Measurements from ENCODE around the gene NLGN3. TPM values are rescaled to one million over a fixed set of nuclear protein-coding genes. Genes with fewer than 3 reads are reported as not detected.

The NLGN3 gene
- polyA plus RNA-seq (2013, experiment 1 of 2): 11.4 TPM
- polyA plus RNA-seq (2013, experiment 2 of 2): 11.5 TPM

DNA sequence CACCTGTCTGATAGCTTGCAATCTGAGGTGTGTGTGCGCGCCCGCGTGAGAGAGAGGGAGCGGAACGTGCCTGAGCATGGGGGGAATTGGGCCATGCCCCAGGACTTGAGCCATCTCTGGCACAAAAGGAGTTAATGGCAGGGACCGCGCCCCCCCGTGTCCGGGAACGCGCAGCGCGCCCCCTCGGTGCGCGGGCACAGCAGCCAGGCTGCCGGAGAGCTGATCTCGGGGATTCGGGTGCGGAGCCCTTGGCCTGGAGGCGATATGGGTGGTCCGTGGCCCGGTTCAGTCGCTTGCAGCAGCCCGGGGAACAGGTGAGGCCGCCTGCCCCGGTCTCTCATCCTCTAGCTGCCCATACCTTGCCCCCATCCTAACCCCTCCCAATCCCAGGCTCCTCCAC is at the start of gene NLGN3:
TSS of gene NLGN3 (plus strand) at position 191 of the 400 bp plus-strand sequence. CDS start 2,909 bp downstream, outside the sequence.
- Histone ChIP-seq H3K4me3 (ENCODE audit: low read length) (peak within 1 kb of the TSS; percentile 67), H3K27me3 (ENCODE audit: insufficient read depth, low read length) (no peaks in the 10 kb centered on the region), H3K27ac (ENCODE audit: low read depth, low read length) (no peak within 1 kb of the TSS), H3K9me3 (ENCODE audit: insufficient read depth, low read depth, low read length) (no peaks in the 10 kb centered on the region), H3K4me1 (ENCODE audit: insufficient read depth, low read length) (peaks cover 16% of the 10 kb centered on the region; the same call in 1 of the 2 replicates), H3K9ac (ENCODE audit: low read depth, low read length) (0 out of 2 replicates have a peak within 1 kb of the TSS, but pooled peaks have one; percentile 36), H3K36me3 (ENCODE audit: insufficient read depth, low read length) (peaks cover 11% of the 10 kb centered on the region; the same call in 1 of the 2 replicates)
- WGBS: 2% methylated on average over 28 of the region's 28 CpGs

DNA sequence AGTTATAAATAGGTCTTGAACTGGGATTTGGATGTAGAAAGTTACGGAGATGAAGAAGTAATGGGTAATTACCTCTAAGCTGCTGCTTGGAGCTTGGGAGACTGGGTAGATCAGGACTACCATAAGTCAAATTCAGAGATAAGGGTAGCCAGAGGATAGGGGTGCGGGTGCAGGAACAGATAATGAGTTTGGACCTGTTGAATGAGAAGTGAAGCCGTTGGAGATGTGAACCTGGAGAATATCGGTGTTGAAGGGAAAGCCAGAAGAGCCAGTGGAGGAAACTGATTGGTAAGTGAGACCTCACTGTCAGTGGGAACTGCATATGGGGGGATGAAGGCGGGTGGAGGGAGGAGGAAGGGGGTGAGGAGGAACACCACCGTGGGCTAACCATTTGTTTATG is 49.6 kb upstream of the NLGN3 start:
- H3K9ac ChIP-seq (ENCODE audit: low read depth, low read length): peak overlapping the region; percentile 50; the same call in 1 of the 2 replicates
- H3K27ac ChIP-seq (ENCODE audit: low read depth, low read length): no peak overlapping the region

DNA sequence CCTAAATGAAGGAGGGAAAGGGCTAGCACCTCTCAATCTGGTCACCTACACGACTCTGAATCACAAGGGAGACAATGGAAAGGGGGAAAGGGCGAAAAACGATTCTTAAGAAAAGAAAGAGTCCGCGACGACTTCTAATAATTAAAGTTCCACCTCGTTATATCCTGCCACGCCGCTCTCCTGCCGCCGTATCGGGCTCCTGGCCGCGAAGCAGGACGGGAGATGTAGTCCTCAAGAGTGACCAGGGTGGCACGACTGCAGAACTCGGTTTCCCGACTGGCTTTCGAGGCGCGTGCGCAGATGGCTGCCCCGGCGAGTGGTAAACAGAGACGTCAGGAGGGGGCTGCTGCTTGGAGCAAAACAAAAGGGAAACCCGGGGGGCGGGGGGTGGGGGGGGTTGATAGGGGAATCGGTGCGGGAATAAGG is 49.1 kb upstream of the NLGN3 start, which contains the start of gene FOXO4:
TSS of gene FOXO4 (plus strand) at position 297 of the 426 bp plus-strand sequence. CDS start 678 bp downstream, outside the sequence.
- under 1% methylated on average over 26 of the region's 29 CpGs for WGBS
- Histone ChIP-seq H3K9ac (ENCODE audit: low read depth, low read length) (peak within 1 kb of the TSS; percentile 50), H3K27ac (ENCODE audit: low read depth, low read length) (no peak within 1 kb of the TSS; the same call in 1 of the 2 replicates), H3K27me3 (ENCODE audit: insufficient read depth, low read length) (peaks cover 35% of the 10 kb centered on the region), H3K4me3 (ENCODE audit: low read length) (peak within 1 kb of the TSS; percentile 71), H3K36me3 (ENCODE audit: insufficient read depth, low read length) (no peaks in the 10 kb centered on the region), H3K4me1 (ENCODE audit: insufficient read depth, low read length) (peaks cover 6% of the 10 kb centered on the region; the same call in 1 of the 2 replicates), H3K9me3 (ENCODE audit: insufficient read depth, low read depth, low read length) (no peaks in the 10 kb centered on the region)

More for the DNA sequence above, 49.6 kb upstream of the NLGN3 start:
- Histone ChIP-seq H3K4me3 (ENCODE audit: low read length) (peak overlapping the region; percentile 71), H3K27me3 (ENCODE audit: insufficient read depth, low read length) (peaks cover 32% of the 10 kb centered on the region), H3K4me1 (ENCODE audit: insufficient read depth, low read length) (peaks cover 6% of the 10 kb centered on the region; the same call in 1 of the 2 replicates), H3K9me3 (ENCODE audit: insufficient read depth, low read depth, low read length) (no peaks in the 10 kb centered on the region), H3K36me3 (ENCODE audit: insufficient read depth, low read length) (no peaks in the 10 kb centered on the region)
- 42% methylated on average over 4 of the region's 6 CpGs for WGBS

DNA sequence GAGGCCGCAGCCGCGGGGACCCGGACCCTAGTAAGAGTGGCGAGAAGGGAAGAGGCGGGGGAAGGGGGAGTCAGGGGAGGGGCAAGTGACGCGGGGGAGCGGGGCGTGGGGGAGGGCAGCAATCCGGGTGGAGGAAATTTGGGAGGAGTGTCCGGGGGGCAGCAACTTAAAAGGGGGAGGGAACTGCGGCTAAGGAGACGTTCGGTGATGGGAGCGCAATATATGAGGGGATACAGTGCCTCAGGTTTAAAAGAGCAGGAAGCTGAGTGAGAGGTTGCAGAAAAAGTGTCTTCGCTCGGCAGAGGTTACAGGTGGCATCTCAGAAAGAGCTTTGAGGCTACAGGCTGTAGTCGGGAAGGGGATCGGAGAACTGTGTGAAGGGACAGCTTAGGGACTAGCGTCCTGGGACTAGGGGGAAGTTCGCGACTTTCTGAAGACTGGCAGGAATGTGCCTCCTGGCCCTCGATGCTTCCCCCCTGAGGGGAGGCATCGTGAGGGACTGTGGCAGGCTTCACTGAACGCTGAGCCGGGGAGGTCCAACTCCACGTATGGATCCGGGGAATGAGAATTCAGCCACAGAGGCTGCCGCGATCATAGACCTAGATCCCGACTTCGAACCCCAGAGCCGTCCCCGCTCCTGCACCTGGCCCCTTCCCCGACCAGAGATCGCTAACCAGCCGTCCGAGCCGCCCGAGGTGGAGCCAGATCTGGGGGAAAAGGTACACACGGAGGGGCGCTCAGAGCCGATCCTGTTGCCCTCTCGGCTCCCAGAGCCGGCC is 48.5 kb upstream of the NLGN3 start:
- no peaks in the 10 kb centered on the region for H3K36me3 ChIP-seq (ENCODE audit: insufficient read depth, low read length)
- H3K9ac ChIP-seq (ENCODE audit: low read depth, low read length): peak overlapping the region; percentile 50; the same call in 1 of the 2 replicates
- peaks cover 6% of the 10 kb centered on the region; the same call in 1 of the 2 replicates for H3K4me1 ChIP-seq (ENCODE audit: insufficient read depth, low read length)
- no peaks in the 10 kb centered on the region for H3K9me3 ChIP-seq (ENCODE audit: insufficient read depth, low read depth, low read length)
- peak overlapping the region; percentile 71 for H3K4me3 ChIP-seq (ENCODE audit: low read length)
- WGBS: under 1% methylated on average over 46 of the region's 46 CpGs
- peaks cover 41% of the 10 kb centered on the region for H3K27me3 ChIP-seq (ENCODE audit: insufficient read depth, low read length)
- H3K27ac ChIP-seq (ENCODE audit: low read depth, low read length): no peak overlapping the region; the same call in 1 of the 2 replicates

DNA sequence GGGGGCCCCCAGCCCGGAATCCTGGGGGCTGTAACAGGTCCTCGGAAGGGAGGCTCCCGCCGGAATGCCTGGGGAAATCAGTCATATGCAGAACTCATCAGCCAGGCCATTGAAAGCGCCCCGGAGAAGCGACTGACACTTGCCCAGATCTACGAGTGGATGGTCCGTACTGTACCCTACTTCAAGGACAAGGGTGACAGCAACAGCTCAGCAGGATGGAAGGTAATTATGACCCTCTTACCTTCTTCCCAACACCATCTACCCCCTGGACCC is 47.9 kb upstream of the NLGN3 start:
- H3K27me3 ChIP-seq (ENCODE audit: insufficient read depth, low read length): peaks cover 45% of the 10 kb centered on the region
- WGBS: 2% methylated on average over 9 of the region's 9 CpGs
- H3K9me3 ChIP-seq (ENCODE audit: insufficient read depth, low read depth, low read length): no peaks in the 10 kb centered on the region
- H3K4me1 ChIP-seq (ENCODE audit: insufficient read depth, low read length): peaks cover 6% of the 10 kb centered on the region
- peak overlapping the region; percentile 71 for H3K4me3 ChIP-seq (ENCODE audit: low read length)
- H3K36me3 ChIP-seq (ENCODE audit: insufficient read depth, low read length): no peaks in the 10 kb centered on the region
- no peak overlapping the region for H3K27ac ChIP-seq (ENCODE audit: low read depth, low read length)
- peak overlapping the region; percentile 50; the same call in 1 of the 2 replicates for H3K9ac ChIP-seq (ENCODE audit: low read depth, low read length)

DNA sequence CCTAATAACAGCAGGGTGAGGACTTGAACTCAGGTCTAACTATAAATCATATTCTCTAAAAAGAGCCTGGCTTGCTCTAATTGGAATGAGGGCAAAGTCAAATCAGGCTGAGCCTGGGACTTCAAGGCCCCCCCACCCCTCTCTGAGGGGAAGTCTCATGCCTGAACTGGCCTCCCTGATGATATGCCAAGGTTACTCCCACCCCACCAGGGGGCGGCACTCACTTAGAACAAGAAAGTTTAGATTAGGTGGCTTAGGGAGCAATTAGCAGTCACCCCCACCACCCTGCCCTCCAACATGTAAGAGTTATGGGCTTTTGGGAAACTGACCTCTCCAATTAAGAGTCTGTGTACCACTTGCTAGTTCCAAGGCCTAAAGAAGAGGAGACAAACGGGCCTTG is 46.3 kb upstream of the NLGN3 start:
- WGBS: 14% methylated on average over 1 of the region's 2 CpGs
- peaks cover 45% of the 10 kb centered on the region for H3K27me3 ChIP-seq (ENCODE audit: insufficient read depth, low read length)

DNA sequence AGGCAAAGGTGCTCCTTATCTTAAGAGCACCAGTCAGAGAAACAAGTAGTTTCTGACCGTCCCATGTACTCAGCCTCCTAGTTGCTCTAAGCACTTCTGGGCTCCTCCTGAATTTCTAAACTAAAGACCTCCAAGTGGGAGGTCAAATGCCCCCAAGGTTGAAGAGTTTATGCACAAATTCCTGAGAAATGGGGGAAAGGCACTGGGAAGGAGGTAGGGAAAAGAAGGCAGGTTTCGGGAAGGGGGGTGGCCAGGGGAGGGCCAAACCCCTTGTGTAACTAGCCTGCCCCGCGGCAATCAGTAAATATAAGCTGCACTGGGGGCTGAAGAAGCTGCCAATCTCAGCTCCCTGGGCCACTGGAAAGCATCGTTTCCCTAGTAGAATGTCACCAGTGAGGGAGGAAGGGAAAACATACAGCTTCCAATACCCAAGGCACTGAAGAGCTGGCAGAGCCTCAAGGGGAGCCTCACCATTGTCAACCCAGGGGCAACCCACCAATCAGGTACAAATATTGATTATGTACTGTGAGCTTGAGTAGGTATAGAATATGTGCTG is 45.6 kb upstream of the NLGN3 start:
- no peaks in the 10 kb centered on the region for H3K36me3 ChIP-seq (ENCODE audit: insufficient read depth, low read length)
- peak overlapping the region; percentile 64; the same call in 1 of the 2 replicates for H3K27ac ChIP-seq (ENCODE audit: low read depth, low read length)
- 4% methylated on average over 4 of the region's 5 CpGs for WGBS
- no peaks in the 10 kb centered on the region for H3K9me3 ChIP-seq (ENCODE audit: insufficient read depth, low read depth, low read length)
- peak overlapping the region; percentile 31; the same call in 1 of the 2 replicates for H3K9ac ChIP-seq (ENCODE audit: low read depth, low read length)
- peaks cover 45% of the 10 kb centered on the region for H3K27me3 ChIP-seq (ENCODE audit: insufficient read depth, low read length)
- H3K4me1 ChIP-seq (ENCODE audit: insufficient read depth, low read length): peaks cover 18% of the 10 kb centered on the region
- H3K4me3 ChIP-seq (ENCODE audit: low read length): peak overlapping the region; percentile 46

More for the DNA sequence above, 46.3 kb upstream of the NLGN3 start:
- H3K4me3 ChIP-seq (ENCODE audit: low read length): peak overlapping the region; percentile 46
- H3K4me1 ChIP-seq (ENCODE audit: insufficient read depth, low read length): peaks cover 14% of the 10 kb centered on the region
- H3K9me3 ChIP-seq (ENCODE audit: insufficient read depth, low read depth, low read length): no peaks in the 10 kb centered on the region
- no peaks in the 10 kb centered on the region for H3K36me3 ChIP-seq (ENCODE audit: insufficient read depth, low read length)
- no peak overlapping the region for H3K9ac ChIP-seq (ENCODE audit: low read depth, low read length)
- H3K27ac ChIP-seq (ENCODE audit: low read depth, low read length): no peak overlapping the region

DNA sequence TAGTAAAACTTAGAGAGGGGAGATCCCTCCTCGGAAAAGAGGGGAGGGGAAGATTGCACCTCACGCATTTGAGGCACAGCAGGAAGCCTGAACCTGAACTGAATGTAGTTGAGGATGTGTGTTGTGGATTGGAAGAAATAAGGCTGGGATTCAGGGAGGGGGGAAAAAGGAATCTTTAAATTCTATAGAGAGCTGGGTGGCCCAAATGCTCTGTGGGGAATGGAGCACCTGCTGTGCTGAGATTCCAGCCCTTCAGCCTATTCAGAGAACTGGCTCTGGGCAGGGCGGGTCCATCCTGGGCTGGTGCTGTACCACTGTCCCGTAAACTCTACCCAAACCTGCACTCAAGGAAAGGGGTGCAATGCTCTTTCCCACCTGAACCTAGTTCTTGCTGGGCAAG is 44.9 kb upstream of the NLGN3 start:
- Histone ChIP-seq H3K36me3 (ENCODE audit: insufficient read depth, low read length) (no peaks in the 10 kb centered on the region), H3K4me1 (ENCODE audit: insufficient read depth, low read length) (peaks cover 25% of the 10 kb centered on the region), H3K27me3 (ENCODE audit: insufficient read depth, low read length) (peaks cover 45% of the 10 kb centered on the region), H3K4me3 (ENCODE audit: low read length) (peak overlapping the region; percentile 46), H3K27ac (ENCODE audit: low read depth, low read length) (peak overlapping the region; percentile 60; the same call in 1 of the 2 replicates), H3K9me3 (ENCODE audit: insufficient read depth, low read depth, low read length) (no peaks in the 10 kb centered on the region), H3K9ac (ENCODE audit: low read depth, low read length) (peak overlapping the region; percentile 31; the same call in 1 of the 2 replicates)
- WGBS: 2% methylated on average over 4 of the region's 4 CpGs

DNA sequence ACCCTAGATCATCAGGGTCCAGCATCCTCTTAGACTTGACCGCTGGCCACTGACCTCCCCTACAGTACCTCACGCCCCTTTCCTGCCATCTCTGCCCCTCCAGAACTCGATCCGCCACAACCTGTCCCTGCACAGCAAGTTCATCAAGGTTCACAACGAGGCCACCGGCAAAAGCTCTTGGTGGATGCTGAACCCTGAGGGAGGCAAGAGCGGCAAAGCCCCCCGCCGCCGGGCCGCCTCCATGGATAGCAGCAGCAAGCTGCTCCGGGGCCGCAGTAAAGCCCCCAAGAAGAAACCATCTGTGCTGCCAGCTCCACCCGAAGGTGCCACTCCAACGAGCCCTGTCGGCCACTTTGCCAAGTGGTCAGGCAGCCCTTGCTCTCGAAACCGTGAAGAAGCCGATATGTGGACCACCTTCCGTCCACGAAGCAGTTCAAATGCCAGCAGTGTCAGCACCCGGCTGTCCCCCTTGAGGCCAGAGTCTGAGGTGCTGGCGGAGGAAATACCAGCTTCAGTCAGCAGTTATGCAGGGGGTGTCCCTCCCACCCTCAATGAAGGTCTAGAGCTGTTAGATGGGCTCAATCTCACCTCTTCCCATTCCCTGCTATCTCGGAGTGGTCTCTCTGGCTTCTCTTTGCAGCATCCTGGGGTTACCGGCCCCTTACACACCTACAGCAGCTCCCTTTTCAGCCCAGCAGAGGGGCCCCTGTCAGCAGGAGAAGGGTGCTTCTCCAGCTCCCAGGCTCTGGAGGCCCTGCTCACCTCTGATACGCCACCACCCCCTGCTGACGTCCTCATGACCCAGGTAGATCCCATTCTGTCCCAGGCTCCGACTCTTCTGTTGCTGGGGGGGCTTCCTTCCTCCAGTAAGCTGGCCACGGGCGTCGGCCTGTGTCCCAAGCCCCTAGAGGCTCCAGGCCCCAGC is 43.8 kb upstream of the NLGN3 start:
- peaks cover 25% of the 10 kb centered on the region for H3K4me1 ChIP-seq (ENCODE audit: insufficient read depth, low read length)
- peaks cover 45% of the 10 kb centered on the region for H3K27me3 ChIP-seq (ENCODE audit: insufficient read depth, low read length)
- no peaks in the 10 kb centered on the region for H3K36me3 ChIP-seq (ENCODE audit: insufficient read depth, low read length)
- H3K27ac ChIP-seq (ENCODE audit: low read depth, low read length): no peak overlapping the region
- H3K4me3 ChIP-seq (ENCODE audit: low read length): peak overlapping the region; percentile 46
- WGBS: 55% methylated on average over 31 of the region's 31 CpGs
- no peaks in the 10 kb centered on the region for H3K9me3 ChIP-seq (ENCODE audit: insufficient read depth, low read depth, low read length)
- H3K9ac ChIP-seq (ENCODE audit: low read depth, low read length): no peak overlapping the region

DNA sequence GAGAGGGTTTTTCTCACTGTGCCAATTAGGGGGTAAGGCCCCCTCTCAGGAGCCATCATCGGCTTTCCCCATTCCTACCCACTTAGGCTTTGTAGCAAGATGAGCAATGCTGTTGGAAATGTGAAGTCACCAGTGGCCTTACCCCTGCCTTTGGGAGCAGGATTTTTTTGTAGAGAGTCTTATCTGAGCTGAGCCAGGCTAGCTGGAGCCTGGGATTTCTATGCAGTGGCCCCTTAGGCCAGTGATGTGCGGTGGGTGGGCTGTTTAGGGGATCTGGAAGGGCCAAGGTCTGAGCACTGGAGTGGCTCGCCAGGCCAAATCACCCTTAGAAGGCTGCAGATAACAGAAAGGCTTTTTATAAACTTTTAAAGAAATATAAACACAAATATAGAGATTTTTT is 42.3 kb upstream of the NLGN3 start:
- peaks cover 25% of the 10 kb centered on the region for H3K4me1 ChIP-seq (ENCODE audit: insufficient read depth, low read length)
- H3K27ac ChIP-seq (ENCODE audit: low read depth, low read length): no peak overlapping the region
- H3K27me3 ChIP-seq (ENCODE audit: insufficient read depth, low read length): peaks cover 33% of the 10 kb centered on the region
- no peak overlapping the region for H3K9ac ChIP-seq (ENCODE audit: low read depth, low read length)
- no peaks in the 10 kb centered on the region for H3K36me3 ChIP-seq (ENCODE audit: insufficient read depth, low read length)
- WGBS: 71% methylated on average over 1 of the region's 3 CpGs
- no peaks in the 10 kb centered on the region for H3K9me3 ChIP-seq (ENCODE audit: insufficient read depth, low read depth, low read length)
- H3K4me3 ChIP-seq (ENCODE audit: low read length): no peak overlapping the region
